ENCODE measurements around the gene RDH13. TPM values are rescaled to one million over a fixed set of nuclear protein-coding genes. Genes with fewer than 3 reads are reported as not detected.
"Not testable (repeated sequence)": the region's sequence is repeated elsewhere in the genome, so short reads cannot be mapped to it uniquely, and the experiment has no call there.

The RDH13 gene
- total RNA-seq, 5 donors from 2014 or later (not counting 1 experiment from before 2014, with no cell fraction given), result 12.4 to 35.8 (median 21.6) TPM

- Mint-ChIP-seq H3K36me3 (peaks cover 37% of the 10 kb centered on the region), H3K4me3 (no peak overlapping the region), H3K27ac (no peak overlapping the region), H3K4me1 (peaks cover 0 to 5% (median 0%) of the 10 kb centered on the region in 3 donors), H3K9me3 (peaks cover 11 to 14% (median 12%) of the 10 kb centered on the region in 3 donors), H3K27me3 (peaks cover 0 to under 1% of the 10 kb centered on the region in 2 donors)
- H3K4me1 ChIP-seq (ENCODE audit: control insufficient read depth in 1 of 2, extremely low read depth in 1 of 2, insufficient read depth in 2 of 2, low read length in 2 of 2), result no peaks in the 10 kb centered on the region
- peaks cover 2% of the 10 kb centered on the region for H3K9me3 ChIP-seq
- POLR2A ChIA-PET, result no interaction called here
- H3K4me3 ChIP-seq (ENCODE audit: control insufficient read depth in 1 of 2, extremely low read depth in 1 of 2, low read length in 1 of 2), result no peak overlapping the region
- CTCF ChIA-PET, result no interaction called here
- no peak for DNase-seq
- no peaks in the 10 kb centered on the region for H3K27me3 ChIP-seq (replicated peaks in 1 of 2; ENCODE audit: control insufficient read depth in 2 of 2, extremely low read depth in 1 of 2, insufficient read depth in 2 of 2, low read length in 1 of 2)
- H3K36me3 ChIP-seq (ENCODE audit: control insufficient read depth in 2 of 2, extremely low read depth in 1 of 2, insufficient read depth in 1 of 2, low read length in 1 of 2), result peaks cover 0 to 3% of the 10 kb centered on the region in 2 donors
- no peak for ATAC-seq (replicated peaks in 1 of 4)
- H3K27ac ChIP-seq (ENCODE audit: low read length), result no peak overlapping the region
- WGBS (ENCODE audit: insufficient coverage), result 90% methylated on average over 2 of the region's 3 CpGs
Measured at GRCh38 chr19:55016017-55016416, 46.9 kb downstream of the RDH13 start.

GRCh38 chr19:55015126-55015525 lies 47.8 kb downstream of the RDH13 start:
- H3K9me3 Mint-ChIP-seq, result peaks cover 13 to 20% (median 13%) of the 10 kb centered on the region in 3 donors
- no peak overlapping the region for H3K27ac Mint-ChIP-seq
- ATAC-seq (replicated peaks in 1 of 4) (no peak), DNase-seq (no peak)
- WGBS (ENCODE audit: insufficient coverage), result 83% methylated on average over 1 of the region's 5 CpGs
- ChIA-PET POLR2A (no interaction called here), CTCF (no interaction called here)
- Histone ChIP-seq H3K4me3 (ENCODE audit: control insufficient read depth in 1 of 2, extremely low read depth in 1 of 2, low read length in 1 of 2) (peak overlapping the region in 1 of 2 donors; percentile 19), H3K27me3 (replicated peaks in 1 of 2; ENCODE audit: control insufficient read depth in 2 of 2, extremely low read depth in 1 of 2, insufficient read depth in 2 of 2, low read length in 1 of 2) (no peaks in the 10 kb centered on the region), H3K9me3 (peaks cover 2% of the 10 kb centered on the region), H3K36me3 (ENCODE audit: control insufficient read depth in 2 of 2, extremely low read depth in 1 of 2, insufficient read depth in 1 of 2, low read length in 1 of 2) (peaks cover 0 to 3% of the 10 kb centered on the region in 2 donors), H3K4me1 (ENCODE audit: control insufficient read depth in 1 of 2, extremely low read depth in 1 of 2, insufficient read depth in 2 of 2, low read length in 2 of 2) (no peaks in the 10 kb centered on the region), H3K27ac (ENCODE audit: low read length) (peak overlapping the region; percentile 1)
- H3K27me3 Mint-ChIP-seq, result peaks cover 0 to 2% of the 10 kb centered on the region in 2 donors
- peaks cover 40% of the 10 kb centered on the region for H3K36me3 Mint-ChIP-seq
- H3K4me3 Mint-ChIP-seq, result peak overlapping the region in 1 of 3 donors; percentile 62
- H3K4me1 Mint-ChIP-seq, result peaks cover 0 to 5% (median 0%) of the 10 kb centered on the region in 3 donors

- peak overlapping the region; percentile 30 for H3K27ac ChIP-seq (ENCODE audit: low read length)
- WGBS (ENCODE audit: insufficient coverage), result 59% methylated on average over 20 of the region's 22 CpGs
- H3K4me1 Mint-ChIP-seq, result peaks cover 0 to 5% (median 0%) of the 10 kb centered on the region in 3 donors
- ATAC-seq (replicated peaks in 1 of 4) (peak in 3 of 4 experiments; percentile 62 to 72 (median 66)), DNase-seq (peak in 11 of 35 experiments; percentile 2 to 31 (median 15))
- no peaks in the 10 kb centered on the region for H3K27me3 ChIP-seq (replicated peaks in 1 of 2; ENCODE audit: control insufficient read depth in 2 of 2, extremely low read depth in 1 of 2, insufficient read depth in 2 of 2, low read length in 1 of 2)
- ChIA-PET CTCF (no interaction called here), POLR2A (no interaction called here)
- no peaks in the 10 kb centered on the region for H3K4me1 ChIP-seq (ENCODE audit: control insufficient read depth in 1 of 2, extremely low read depth in 1 of 2, insufficient read depth in 2 of 2, low read length in 2 of 2)
- peak overlapping the region in 1 of 2 donors; percentile 19 for H3K4me3 ChIP-seq (ENCODE audit: control insufficient read depth in 1 of 2, extremely low read depth in 1 of 2, low read length in 1 of 2)
- H3K9me3 ChIP-seq, result peaks cover 2% of the 10 kb centered on the region
- H3K36me3 ChIP-seq (ENCODE audit: control insufficient read depth in 2 of 2, extremely low read depth in 1 of 2, insufficient read depth in 1 of 2, low read length in 1 of 2), result peaks cover 0 to 3% of the 10 kb centered on the region in 2 donors
- H3K27me3 Mint-ChIP-seq, result peaks cover 0 to 2% of the 10 kb centered on the region in 2 donors
- no peak overlapping the region for H3K27ac Mint-ChIP-seq
- peaks cover 40% of the 10 kb centered on the region for H3K36me3 Mint-ChIP-seq
- H3K9me3 Mint-ChIP-seq, result peaks cover 13 to 20% (median 13%) of the 10 kb centered on the region in 3 donors
- peak overlapping the region in 1 of 3 donors; percentile 62 for H3K4me3 Mint-ChIP-seq
Measured at GRCh38 chr19:55014714-55015113, 48.2 kb downstream of the RDH13 start.

GRCh38 chr19:55013596-55013995 lies 49.4 kb downstream of the RDH13 start:
- H3K9me3 ChIP-seq, result no peaks in the 10 kb centered on the region
- WGBS (ENCODE audit: insufficient coverage), result 100% methylated on average over 1 of the region's 5 CpGs

GRCh38 chr19:55012306-55012705 lies 50.6 kb downstream of the RDH13 start:
- ChIA-PET CTCF (no interaction called here), POLR2A (no interaction called here)
- Mint-ChIP-seq H3K4me1 (peaks cover under 1 to 16% (median 7%) of the 10 kb centered on the region in 3 donors), H3K4me3 (no peak overlapping the region), H3K36me3 (peaks cover 50% of the 10 kb centered on the region), H3K27me3 (peaks cover 4 to 6% of the 10 kb centered on the region in 2 donors), H3K9me3 (peaks cover 28 to 41% (median 33%) of the 10 kb centered on the region in 3 donors), H3K27ac (no peak overlapping the region)
- ATAC-seq (replicated peaks in 1 of 4) (no peak), DNase-seq (no peak)
- Histone ChIP-seq H3K4me1 (ENCODE audit: control insufficient read depth in 1 of 2, extremely low read depth in 1 of 2, insufficient read depth in 2 of 2, low read length in 2 of 2) (no peaks in the 10 kb centered on the region), H3K9me3 (no peaks in the 10 kb centered on the region), H3K4me3 (ENCODE audit: control insufficient read depth in 1 of 2, extremely low read depth in 1 of 2, low read length in 1 of 2) (no peak overlapping the region), H3K27me3 (replicated peaks in 1 of 2; ENCODE audit: control insufficient read depth in 2 of 2, extremely low read depth in 1 of 2, insufficient read depth in 2 of 2, low read length in 1 of 2) (no peaks in the 10 kb centered on the region), H3K27ac (ENCODE audit: low read length) (no peak overlapping the region), H3K36me3 (ENCODE audit: control insufficient read depth in 2 of 2, extremely low read depth in 1 of 2, insufficient read depth in 1 of 2, low read length in 1 of 2) (no peaks in the 10 kb centered on the region)
- 79% methylated on average over 2 of the region's 4 CpGs for WGBS (ENCODE audit: insufficient coverage)

More at GRCh38 chr19:55013596-55013995, 49.4 kb downstream of the RDH13 start:
- H3K4me1 ChIP-seq (ENCODE audit: control insufficient read depth in 1 of 2, extremely low read depth in 1 of 2, insufficient read depth in 2 of 2, low read length in 2 of 2), result no peaks in the 10 kb centered on the region
- peaks cover 23 to 30% (median 23%) of the 10 kb centered on the region in 3 donors for H3K9me3 Mint-ChIP-seq
- DNase-seq, result no peak
- H3K36me3 ChIP-seq (ENCODE audit: control insufficient read depth in 2 of 2, extremely low read depth in 1 of 2, insufficient read depth in 1 of 2, low read length in 1 of 2), result peaks cover 0 to 3% of the 10 kb centered on the region in 2 donors
- no peak overlapping the region for H3K4me3 Mint-ChIP-seq
- ChIA-PET CTCF (no interaction called here), POLR2A (no interaction called here)
- H3K36me3 Mint-ChIP-seq, result peaks cover 48% of the 10 kb centered on the region
- no peak overlapping the region for H3K4me3 ChIP-seq (ENCODE audit: control insufficient read depth in 1 of 2, extremely low read depth in 1 of 2, low read length in 1 of 2)
- H3K4me1 Mint-ChIP-seq, result peaks cover 0 to 9% (median 0%) of the 10 kb centered on the region in 3 donors
- no peaks in the 10 kb centered on the region for H3K27me3 ChIP-seq (replicated peaks in 1 of 2; ENCODE audit: control insufficient read depth in 2 of 2, extremely low read depth in 1 of 2, insufficient read depth in 2 of 2, low read length in 1 of 2)
- peaks cover 4 to 6% of the 10 kb centered on the region in 2 donors for H3K27me3 Mint-ChIP-seq
- no peak for ATAC-seq (replicated peaks in 1 of 4)
- H3K27ac ChIP-seq (ENCODE audit: low read length), result no peak overlapping the region
- no peak overlapping the region for H3K27ac Mint-ChIP-seq

GRCh38 chr19:55010561-55010960 lies 52.4 kb downstream of the RDH13 start:
- H3K36me3 ChIP-seq (ENCODE audit: control insufficient read depth in 2 of 2, extremely low read depth in 1 of 2, insufficient read depth in 1 of 2, low read length in 1 of 2); H3K27ac Mint-ChIP-seq; H3K4me1 ChIP-seq (ENCODE audit: control insufficient read depth in 1 of 2, extremely low read depth in 1 of 2, insufficient read depth in 2 of 2, low read length in 2 of 2); H3K27me3 ChIP-seq (replicated peaks in 1 of 2; ENCODE audit: control insufficient read depth in 2 of 2, extremely low read depth in 1 of 2, insufficient read depth in 2 of 2, low read length in 1 of 2); POLR2A ChIA-PET; H3K9me3 ChIP-seq; H3K27me3 Mint-ChIP-seq; H3K27ac ChIP-seq (ENCODE audit: low read length); H3K4me3 Mint-ChIP-seq; DNase-seq; CTCF ChIA-PET; ATAC-seq (replicated peaks in 1 of 4); H3K4me3 ChIP-seq (ENCODE audit: control insufficient read depth in 1 of 2, extremely low read depth in 1 of 2, low read length in 1 of 2): not testable (repeated sequence)
- WGBS (ENCODE audit: insufficient coverage), result 92% methylated on average over 3 of the region's 7 CpGs
- H3K4me1 Mint-ChIP-seq, result peaks cover 15 to 32% (median 21%) of the 10 kb centered on the region in 3 donors
- H3K9me3 Mint-ChIP-seq, result peaks cover 36 to 50% (median 40%) of the 10 kb centered on the region in 3 donors
- peaks cover 59% of the 10 kb centered on the region for H3K36me3 Mint-ChIP-seq
